GM21447 (cell line): ENCODE results near the gene RFC3.
"Not testable (repeated sequence)": the region's sequence is repeated elsewhere in the genome, so short reads cannot be mapped to it uniquely, and the experiment has no call there.

Source experiments
- ATAC-seq: cut with Tn5 transposase; IDR thresholded peaks from one replicate; pipeline ENCODE4 v1.9.1; 2021; ENCODE audit not compliant: unreplicated experiment

The RFC3 gene, protein sequence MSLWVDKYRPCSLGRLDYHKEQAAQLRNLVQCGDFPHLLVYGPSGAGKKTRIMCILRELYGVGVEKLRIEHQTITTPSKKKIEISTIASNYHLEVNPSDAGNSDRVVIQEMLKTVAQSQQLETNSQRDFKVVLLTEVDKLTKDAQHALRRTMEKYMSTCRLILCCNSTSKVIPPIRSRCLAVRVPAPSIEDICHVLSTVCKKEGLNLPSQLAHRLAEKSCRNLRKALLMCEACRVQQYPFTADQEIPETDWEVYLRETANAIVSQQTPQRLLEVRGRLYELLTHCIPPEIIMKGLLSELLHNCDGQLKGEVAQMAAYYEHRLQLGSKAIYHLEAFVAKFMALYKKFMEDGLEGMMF

DNA sequence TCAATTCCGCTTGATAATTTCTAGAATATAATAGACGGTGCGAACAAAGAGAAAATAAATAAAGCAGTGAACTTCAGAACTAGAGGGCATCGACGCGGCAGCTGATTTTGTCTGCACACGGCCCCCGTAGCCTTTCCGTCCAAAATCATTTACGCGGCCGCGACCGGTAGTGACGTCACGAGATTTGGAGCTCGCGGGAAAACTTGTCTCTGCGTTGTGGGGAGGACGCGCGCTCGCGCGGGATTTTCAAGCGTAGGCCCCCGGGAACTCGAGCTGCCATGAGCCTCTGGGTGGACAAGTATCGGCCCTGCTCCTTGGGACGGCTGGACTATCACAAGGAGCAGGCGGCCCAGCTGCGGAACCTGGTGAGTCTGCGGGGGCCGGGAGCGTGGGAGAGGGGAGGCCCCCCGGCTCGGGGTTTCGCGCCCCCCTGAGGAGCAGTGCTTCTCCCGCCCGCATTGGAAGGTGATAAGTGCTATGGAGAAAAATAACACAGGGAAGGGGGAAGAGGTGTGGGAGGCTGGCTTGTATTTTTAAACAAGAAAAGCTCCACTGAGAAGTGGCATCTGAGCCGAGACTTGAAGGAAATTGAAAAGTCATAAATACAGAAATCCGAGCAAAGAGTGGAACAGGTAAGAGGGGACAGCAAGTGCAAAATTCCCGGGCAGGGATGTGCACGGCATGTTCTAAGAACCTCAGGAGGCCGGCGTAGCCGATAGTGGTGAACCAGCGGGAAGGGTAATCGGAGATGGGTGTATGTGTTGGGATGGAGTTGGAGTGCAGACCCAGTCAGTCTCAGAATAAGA is at the start of gene RFC3:
Gene RFC3, plus strand, starts transcription at position 249 of the 806 bp plus-strand sequence. Its CDS starts 30 bp downstream, at position 279.
- peak; percentile 93 for ATAC-seq

DNA sequence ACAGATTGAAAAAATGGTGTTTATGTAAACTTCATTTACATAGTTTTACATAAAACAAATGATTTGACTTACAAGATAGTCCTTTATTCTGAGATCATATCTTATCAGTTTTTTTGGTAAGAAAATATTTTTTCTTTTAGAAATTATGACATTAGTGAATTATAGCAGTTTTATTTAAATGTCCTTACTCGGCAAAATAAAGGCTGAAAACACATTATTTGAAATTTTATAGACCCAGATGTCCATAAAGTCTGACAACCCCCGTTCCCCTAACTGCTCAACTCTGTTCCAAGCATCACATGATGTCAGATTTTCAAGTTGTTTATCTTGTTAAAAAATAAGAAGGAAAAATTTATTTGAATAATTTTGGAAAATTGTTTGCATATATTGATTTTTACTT is 46.7 kb upstream of the RFC3 start:
- ATAC-seq: no peak

DNA sequence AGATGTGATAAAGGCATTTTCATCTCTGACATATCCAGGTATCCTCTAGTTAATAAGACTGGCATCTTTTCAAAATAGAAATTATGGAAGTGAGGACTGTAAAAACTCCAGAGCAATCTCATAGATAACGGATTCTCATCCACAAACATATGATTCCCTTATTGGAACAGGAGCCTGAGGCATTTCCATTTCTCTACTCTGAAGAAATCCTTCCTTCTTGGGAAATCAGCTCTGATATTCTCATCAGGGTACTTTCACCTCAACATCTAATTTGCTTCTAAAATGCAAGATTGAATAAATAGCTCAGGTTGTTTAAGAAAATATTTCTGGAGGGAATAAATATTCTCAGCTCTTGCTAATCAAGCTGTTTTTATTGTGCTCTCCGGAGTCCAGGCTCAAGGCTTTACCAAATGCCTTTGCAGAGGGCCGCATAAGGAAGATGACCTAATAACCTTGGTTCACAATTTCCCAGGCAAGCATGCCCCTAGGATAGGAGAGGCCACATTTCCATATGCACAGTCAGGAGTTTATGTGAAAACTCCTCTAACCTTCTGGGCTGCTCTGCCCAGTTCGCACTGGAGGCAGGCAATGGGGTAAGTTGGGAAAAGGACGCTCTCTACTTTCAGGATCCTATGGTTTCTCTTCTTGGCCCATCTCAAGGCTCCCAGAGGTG is 44.0 kb upstream of the RFC3 start:
- no peak for ATAC-seq

DNA sequence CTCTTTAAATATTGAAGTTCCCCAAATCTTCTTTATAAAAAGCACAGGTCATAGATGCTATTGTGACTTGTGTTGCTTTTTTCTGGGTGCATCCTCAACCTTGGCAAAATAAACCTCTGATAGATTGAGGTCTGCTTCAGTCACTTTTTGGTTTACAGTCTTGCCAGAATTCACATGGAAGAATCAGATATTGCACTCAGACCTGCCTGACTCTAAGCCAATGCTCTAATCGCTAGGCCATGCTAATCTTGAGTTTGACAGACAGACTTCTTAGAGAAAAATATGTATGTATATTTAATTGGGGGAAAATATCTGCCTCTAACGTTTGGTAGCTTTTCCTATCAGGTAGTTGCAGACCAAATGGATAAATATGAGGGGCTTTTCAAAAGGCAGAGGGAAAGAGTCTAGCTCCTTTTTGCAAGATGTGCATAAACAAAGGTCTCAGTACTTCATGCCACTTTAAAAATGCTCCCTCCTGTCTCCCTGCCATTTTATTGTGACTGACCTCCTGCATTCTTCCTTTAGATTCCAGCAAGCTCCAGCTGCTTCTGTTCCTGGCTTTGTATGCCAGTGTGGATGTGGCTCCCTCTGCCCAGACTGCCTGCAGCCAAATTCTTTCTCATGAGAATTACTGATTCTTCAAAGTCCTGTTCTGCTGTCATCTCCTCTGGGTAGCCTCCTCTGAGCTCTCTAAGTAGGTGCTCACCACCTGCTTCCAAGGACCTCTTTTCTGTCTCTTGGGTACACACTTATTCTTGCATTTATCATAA is 42.4 kb upstream of the RFC3 start:
- no peak for ATAC-seq

DNA sequence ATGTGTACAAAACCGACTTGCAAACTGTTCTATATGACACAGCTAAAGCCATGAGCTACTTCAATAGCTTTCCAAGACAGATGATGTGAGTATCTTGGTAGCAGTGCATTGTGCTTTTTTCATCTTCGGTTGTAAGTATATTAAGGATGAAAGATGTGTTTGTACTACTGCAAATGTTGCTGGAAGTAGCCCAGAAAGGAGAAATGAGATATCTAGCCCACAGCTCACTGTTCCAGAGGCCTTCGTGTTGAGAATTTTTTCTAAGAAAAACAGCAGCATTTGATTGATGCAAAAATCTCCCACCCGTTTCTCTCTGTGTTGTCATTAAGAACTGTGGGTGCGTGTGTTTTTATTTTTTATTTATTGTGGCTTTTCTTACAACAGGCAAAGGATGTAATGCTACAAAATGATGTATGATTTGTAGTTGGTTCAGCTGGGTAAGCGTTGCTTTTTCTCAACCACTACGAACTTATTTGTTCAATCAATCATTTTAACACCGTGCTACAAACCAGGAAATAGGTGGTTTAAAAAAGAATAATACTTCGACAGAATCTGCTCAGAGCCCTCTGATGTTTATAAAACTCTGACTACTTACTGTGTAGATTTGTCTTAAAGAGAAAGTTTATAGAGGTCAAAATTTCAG is 41.6 kb upstream of the RFC3 start:
- ATAC-seq: no peak

DNA sequence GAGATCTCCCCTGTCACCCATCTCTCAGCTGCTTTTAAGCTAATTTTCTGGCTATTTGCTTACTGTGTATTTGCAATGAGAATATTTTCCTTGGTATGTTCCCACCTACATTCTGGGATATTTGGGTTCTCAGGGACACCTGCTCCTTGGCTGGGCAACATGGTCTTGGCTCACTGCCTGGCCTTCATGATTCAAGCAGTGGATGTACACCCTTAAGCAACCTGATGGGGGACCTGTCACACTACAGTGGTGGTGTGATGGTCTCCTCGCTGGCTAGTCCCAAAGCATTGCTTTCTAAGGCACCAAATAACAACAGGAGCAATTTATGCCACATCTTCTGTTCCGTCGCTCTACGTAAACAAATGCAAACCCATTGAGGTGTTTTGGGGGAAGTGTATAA is 35.3 kb upstream of the RFC3 start:
- no peak for ATAC-seq

DNA sequence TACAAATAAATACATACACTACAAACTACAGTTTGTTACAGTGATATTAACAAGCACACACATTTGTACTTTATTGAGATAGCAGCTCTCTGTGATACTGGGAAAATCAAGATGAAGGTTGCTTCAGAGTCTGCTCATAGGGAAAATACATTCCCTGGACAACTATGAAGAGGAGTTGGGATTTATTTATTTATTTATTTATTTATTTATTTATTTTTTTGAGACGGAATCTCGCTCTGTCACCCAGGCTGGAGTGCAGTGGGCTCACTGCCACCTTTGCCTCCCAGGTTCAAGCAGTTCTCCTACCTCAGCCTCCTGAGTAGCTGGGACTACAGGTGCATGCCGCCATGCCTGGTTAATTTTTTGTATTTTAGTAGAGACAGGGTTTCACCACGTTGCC is 34.7 kb upstream of the RFC3 start:
- not testable (repeated sequence) for ATAC-seq

DNA sequence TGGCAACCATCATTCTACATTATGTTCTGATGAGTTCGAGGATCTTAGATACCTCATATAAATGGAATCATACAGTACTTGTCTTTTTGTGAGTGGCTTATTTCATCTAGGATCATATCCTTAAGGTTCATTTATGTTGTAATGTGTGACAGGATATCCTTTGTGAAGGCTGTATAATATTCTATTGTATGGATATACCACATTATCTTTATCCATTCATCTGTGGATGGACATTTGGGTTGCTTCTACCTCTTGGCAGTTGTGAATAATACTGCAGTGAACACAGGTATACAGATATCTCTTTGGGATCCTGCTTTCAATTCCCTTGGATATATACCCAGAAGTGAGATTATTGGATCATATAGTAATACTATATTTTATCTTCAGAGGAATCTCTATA is 33.2 kb upstream of the RFC3 start:
- no peak for ATAC-seq

DNA sequence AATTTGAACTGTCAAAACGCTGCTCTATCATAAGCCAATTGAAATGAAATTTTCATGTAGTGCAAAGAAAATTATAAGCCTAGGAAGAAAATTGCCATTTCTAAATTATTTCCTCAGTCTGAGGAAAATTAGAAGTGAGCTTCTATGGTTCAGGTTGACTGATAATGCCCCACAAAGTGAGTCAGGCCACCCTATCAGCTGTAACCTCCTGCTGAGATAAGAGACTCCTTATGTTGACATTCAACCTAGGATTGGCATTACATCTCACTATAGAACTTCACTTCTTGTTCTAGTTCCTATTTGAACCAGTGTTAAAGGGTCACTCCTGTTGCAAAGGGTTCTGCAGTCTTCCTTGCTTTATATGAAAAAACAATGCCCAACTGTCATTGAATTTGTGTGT is 32.6 kb upstream of the RFC3 start:
- no peak for ATAC-seq

DNA sequence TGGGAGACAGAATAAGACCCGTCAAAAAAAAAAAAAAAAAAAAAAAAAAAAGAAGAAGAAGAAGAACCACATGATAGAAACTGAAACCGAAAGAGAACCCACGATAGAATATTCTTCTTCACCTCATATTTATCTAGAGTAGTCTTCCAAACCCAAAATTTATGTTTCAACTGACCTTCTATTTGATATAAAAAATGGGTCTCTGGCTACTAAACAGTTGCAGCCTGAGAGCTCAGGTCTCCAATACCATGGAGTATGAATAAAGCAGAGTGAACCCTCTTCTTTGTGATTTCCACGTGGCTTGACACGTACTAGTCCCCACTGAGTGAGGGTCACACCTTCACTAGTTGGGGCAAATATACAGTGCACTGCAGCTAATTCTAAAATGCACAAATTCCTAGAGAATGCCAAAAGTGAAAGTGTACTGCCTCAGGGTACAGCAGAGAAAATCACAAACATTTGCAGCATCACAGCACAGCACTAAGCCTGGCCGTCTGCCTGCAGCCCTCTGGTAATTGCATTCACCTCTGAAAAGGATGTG is 30.8 kb upstream of the RFC3 start:
- peak; percentile 70 for ATAC-seq

DNA sequence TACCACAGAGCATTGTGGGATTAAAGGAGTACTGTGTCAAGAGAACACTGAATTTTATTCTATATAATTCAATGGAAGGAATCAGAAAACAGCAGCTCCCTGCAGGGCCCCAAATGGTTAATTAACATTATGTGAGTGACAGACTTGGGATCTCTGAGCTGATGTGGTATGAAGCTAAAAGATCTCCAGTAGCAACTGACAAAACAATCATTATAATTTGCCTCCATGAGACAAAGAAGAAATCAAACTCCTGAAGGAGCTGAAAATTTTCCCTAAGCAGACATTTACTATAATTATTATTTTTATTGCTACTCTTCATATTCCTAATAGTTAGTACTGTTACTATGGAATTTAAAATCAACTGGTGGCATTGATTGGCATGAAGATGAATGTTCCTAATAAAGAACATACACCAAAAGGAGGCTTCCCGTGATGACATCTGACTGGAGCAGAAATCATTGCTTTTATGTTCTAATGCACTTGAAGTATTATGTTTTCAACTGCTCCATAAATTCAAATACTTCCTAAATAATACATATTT is 28.8 kb upstream of the RFC3 start:
- no peak for ATAC-seq

DNA sequence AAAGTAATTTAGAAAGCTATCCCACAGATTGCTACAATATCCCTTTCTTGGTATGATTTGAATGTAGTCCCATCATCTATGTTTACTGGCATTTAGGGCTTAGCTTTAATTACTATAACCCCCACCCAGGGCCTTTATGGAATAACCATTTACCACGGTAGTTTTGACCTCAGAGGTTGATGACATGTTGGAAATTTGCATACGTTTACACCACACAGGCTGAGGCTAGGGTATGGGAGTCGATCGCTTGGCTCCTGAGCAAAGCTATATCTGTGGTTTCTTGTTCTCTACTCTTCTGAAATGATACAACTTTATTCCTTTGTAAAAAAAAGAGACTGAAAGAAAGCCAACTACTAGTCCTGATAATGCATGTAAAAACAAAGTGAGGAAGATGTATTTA is 28.2 kb upstream of the RFC3 start:
- no peak for ATAC-seq

DNA sequence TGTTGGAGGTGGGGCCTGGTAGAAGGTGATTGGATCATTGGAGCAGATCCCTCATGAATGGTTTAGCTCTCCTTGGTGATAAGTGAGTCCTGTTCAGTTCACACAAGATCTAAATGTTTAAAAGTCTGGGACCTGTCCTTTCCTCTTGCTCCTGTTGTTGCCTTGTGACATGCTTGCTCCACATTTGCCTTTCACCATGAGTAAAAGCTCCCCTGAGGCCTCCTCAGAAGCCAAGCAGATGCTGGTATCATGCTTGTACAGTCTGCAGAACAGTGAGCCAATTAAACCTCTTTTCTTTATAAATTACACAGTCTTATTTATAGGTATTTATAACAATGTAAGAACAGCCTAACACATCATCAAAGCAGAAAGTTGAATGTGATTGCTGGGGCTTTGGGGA is 24.2 kb upstream of the RFC3 start:
- ATAC-seq: no peak

DNA sequence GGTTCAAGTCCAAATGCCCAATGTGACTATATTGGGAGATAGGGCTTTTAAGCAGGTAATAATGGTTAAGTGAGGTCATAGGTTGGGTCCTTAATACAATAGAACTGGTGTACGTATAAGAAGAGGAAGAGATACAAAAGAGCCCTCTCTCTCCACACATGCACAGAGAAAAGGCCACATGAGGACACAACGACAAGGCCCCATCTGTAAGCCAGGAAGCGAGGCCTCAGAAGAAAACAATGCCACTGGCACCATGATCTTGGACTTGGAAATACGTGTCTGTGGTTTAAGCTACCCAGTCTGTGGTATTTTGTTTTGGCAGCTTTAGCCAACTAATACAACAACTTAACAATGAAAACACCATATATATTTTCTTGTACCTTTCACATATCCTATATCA is 23.4 kb upstream of the RFC3 start:
- no peak for ATAC-seq

DNA sequence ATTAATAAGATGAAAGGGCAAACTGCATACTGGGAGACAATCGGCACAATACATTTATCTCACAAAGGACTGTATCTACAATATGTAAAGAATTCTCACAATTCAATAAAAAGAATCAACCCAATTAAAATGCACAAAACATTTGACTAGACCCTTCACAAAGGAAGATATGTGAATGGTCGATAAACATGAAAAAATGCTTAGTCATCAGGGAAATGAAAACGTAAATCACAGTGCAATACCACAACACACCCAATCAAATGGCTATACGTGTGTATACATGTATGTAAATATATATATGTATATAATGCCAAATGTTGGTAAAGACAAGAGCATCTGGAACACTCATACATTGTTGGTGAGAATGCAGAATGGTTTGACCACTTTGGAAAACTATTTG is 21.9 kb upstream of the RFC3 start:
- no peak for ATAC-seq

DNA sequence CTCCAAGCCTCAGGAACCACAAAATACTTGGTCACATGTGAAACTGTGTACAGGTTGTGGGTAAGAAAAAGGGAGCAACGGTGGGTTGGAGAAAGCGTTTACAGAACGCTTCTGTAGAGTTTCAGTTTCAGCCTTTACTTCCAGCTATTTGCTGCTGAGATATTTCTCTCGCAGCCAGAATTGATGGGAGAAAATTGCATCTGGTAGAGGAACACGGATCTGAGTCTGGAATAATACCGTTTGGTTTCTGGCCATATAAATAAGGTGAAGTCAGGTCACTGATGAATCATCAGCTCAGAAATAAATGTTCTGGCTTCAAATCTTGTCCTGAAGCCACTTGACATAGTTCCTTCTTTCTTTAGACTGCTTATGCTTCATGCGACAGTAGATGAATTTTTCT is 20.3 kb upstream of the RFC3 start:
- ATAC-seq: no peak

DNA sequence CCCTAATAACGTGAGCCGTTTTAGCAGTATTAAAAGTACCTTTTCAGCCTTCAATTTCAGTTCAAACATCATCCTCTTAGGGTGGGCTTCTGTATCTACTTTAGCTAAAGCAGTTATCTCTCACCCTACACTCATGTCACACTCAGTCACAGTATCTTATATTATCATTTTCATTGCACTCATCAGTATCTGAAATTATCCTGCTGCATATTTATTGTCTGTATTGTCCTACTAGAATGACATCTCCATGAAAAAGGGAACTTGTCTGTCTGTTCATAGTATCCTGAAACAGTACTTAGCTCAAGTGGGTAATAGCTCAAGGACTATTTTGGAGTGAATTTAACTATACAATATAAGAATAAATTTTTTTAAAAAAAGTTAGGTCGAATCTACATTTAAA is 19.9 kb upstream of the RFC3 start:
- no peak for ATAC-seq

DNA sequence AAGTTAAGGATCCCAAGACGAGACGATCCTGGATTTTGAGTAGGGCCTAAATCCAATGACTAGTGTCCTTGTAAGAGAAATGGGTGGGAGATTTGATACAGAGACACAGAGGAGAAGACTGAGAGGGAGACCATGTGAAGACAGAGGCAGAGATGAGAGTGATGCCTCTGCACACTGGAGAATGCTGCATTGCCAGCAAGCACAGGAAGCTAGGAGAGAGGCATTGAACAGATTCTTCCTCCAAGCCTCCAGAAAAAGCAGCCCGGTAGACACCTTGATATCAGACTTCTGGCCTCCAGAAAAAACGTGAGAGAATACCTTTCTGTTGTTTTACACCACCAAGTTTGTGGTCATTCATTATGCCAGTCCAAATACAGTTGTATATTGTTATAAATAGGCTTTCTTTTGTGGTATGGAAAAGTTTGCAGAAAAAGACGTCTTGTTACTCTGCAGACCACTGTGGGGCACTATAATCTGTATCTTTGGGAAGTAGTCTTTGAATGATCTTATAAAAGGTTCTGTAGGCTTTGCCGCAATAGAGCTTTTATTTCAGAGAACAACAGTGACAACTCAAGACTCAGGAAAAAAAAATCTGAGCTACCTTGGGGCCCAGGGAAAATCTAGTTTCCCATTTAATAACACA is 17.9 kb upstream of the RFC3 start:
- no peak for ATAC-seq

DNA sequence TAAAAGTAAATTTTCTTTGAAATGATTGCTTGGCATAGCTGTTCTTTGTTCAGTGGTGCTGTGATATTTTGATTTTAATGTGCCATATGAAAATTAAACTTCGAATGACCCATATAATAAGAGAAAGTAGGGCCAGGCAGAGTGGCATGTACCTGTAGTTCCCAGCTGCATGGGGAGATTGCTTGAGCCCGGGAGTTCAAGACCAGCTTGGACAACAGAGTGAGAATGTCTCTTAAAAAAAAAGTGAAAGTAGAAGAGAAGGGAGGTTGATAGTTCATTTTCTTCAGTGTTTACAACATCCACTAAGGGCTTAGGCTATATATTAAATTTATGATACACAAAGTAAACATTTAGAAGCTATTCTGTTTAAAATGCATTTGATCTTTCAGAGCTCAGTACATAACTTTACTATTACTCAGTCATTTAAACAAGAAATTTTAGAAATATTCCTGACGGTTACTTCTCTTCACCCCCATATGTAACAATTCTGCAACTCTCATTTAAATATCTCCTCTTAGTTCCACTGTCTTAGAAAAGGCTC is 17.2 kb upstream of the RFC3 start:
- ATAC-seq: no peak
